Posterior cingulate gyrus (tissue), 11 donors: Measurements from ENCODE around the gene ADGRL2.
"Not testable (repeated sequence)": the region's sequence is repeated elsewhere in the genome, so short reads cannot be mapped to it uniquely, and the experiment has no call there.

Experiments used
- DNase-seq, 10 donors: peaks; one replicate each; pipeline versions ENCODE4 v3.0.0 to v3.0.0-alpha.2; 2020 to 2021; ENCODE audit warnings: mixed read lengths in 3 of 10
- intact Hi-C: fragments of 100-400 bp; cut with DNase I; formaldehyde crosslinking; loops from one replicate; pipeline ENCODE4 v1.15.1; 2023

Gene ADGRL2

DNA sequence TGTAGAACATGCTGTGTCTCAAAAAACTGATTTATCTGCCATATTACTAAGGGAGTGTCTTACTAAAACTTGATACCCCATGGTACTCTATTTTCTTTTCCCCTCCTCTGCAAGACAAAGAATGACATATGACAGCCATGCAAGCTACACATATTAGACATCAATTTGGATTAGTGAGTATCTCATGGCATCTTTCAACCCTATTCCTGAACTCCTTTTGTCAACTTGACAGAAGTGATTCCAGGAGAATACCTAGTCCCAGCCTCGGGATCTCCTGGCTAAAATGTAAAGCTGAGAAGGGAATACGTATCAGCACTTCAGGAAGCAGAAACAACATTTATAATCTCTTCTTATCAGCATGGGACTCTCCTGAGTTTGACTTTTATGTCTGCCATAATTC is 43.7 kb downstream of the ADGRL2 start:
- DNase-seq: no peak
- intact Hi-C loops: no loop called here

DNA sequence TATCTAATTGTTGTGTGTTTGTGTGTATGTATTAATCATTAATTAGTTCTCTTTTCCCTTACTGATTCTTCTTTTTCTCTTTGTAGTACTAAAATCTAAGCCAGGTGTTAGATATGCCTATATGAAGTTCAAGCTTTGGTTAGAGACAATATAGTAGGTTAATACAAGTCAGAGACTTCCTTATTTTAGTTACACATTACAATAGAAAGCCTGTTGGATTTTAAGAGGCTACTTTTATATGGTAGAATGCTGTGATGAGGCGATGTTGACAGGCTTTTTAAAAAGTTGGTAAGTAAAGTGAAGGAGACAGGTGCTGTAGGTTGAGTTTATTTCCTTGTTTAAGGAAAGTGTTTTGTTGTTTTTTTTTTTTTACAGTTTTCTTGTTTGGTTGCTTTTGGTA is 45.9 kb downstream of the ADGRL2 start:
- intact Hi-C loops: no loop called here
- no peak for DNase-seq

DNA sequence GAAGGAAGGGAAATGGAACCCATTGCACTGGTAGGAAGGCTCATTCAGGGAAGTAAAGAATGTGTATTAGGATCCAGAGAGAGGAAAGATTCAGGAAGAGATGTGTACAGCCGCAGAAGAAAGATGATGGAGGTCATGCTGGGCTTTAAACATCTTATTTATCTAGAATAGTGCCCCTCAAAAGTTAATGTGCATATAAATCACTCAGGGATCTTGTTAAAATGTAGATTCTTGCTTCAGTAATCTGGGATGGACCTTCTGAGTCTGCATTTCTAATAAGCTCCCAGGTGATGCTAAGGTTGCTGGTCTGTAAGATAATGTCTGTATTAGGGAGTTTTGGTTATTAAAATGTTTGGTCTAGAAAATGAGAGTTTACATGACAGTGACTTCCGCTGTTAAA is 46.3 kb downstream of the ADGRL2 start:
- intact Hi-C loops: no loop called here
- DNase-seq: no peak

DNA sequence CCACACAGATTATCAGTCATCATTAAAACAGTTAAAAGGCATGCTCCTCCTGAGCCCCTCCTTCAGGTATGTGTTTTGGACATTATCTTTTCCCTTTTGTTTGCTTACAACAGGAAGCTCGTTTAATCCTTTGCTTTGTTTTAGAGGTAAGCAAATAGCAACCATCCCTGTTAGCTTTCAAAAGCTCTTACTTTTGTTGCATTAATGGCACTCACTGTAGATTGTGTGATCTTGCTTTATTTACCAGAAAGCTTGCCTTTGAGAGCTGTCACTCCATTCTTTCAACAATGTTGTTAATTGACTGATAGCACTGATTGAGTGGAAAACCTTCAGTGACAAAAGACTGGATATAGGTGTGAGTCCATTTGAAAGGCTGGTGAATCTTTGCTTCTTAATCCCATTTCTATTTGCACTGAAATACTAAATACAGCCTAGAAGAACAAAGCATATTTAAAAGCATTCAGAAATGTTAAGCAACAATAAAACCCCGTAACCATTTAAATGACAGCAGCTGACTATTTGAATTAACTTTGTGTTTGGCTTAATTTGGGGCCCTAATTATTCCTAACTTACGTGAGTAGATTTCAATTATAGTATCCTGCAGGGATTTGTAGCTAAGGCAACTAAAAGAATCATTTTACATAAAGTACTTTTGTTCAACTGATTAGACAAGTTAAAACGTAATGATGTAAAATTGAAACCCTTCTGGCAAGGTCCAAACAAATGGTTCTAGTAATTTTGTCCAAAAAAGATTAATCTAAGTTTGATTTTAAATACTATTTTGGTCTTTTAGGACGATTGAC is 48.3 kb downstream of the ADGRL2 start:
- DNase-seq: no peak
- intact Hi-C loops: no loop called here

DNA sequence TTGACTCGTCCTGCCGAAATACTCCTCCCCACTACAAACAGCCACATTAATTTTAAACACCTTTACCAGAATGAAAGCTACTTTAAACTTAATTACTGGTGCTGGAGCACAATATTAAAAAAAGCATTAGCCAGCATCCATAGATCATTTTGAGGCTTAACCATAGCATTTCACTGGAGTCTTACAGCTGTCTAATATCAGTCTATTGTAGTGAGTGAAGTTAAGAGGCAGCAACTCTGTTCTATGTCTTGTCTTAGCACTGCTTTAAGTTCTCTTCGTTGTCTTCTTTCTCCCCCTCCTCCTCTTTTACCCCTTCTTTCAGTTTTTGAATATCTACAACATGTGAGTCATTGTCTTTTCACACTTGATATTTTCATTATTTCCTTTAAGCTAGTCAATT is 49.3 kb downstream of the ADGRL2 start:
- no peak for DNase-seq
- intact Hi-C loops: no loop called here

DNA sequence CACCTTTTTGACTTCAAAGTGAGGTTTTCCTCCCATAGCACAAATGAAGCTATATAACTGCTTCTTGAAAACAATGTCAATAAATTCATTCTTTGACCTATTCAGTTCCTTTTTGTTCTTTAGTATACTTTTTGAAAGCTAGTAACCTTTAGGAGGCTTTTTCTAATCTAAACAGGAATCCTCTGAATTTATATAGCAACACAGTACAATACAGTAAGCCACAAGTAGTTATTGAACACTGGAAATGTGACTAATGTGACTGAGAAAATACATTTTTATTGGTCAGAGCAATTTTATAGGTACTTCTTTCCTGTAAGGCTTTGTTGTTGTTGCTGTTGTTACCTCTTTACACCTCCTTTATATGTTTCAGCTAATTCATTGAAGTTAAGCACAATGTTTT is 49.8 kb downstream of the ADGRL2 start:
- intact Hi-C loops: no loop called here
- DNase-seq: no peak

DNA sequence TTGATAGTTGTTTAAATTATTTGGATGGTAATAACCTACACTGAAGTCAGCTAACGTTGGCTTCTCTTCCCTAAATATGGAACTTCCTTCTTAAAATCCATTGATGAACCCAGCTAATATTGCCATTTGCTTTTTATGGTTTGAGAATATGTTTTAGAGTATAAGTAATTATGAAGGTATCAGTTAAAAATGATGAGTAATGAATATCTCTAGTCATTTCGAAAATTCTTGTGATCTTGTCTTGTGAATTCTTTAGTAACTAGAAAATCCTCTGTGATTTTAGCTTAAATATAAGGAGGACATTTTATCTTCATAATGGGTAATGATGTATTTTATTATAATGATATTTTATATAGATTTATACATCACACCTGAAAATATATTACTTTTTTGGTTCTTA is 50.5 kb downstream of the ADGRL2 start:
- intact Hi-C loops: no loop called here
- no peak for DNase-seq

DNA sequence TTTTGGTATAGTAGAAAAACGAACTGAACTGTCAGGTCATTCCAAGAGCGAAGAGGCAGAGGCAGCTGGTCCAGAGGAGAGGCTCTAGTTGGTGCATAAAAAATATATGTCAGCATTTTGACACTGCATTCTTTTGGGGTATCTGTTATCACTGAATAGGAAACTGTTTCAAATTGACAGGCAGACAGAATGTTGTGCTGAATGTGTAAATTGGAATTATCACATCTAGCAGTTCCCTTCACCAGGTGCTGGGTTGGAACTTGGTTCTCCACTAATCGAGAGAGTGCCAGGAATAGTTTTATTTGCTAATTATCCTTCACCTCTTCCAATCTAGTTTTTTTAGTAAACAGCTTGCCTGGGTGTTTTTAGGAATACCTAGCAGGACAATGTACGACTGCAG is 52.2 kb downstream of the ADGRL2 start:
- intact Hi-C loops: no loop called here

DNA sequence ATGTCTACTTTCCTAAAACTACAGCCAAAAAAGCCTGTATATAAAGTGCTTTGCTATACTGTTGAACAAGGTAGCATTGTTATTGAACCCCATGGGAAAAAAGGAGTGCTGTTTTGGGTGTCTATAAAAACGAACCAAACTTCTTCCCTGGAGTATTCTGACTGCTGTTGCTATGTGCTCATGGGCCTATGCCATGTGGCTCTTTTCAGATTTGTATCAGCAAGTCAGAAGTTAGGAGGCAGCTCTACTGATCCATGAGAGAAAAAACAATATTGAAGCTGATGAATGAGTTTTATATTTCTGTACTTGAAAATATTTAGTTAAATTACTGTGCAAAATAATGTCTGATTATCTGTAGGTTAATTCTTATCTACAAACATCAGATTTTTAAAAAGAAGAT is 66.5 kb downstream of the ADGRL2 start:
- intact Hi-C loops: no loop called here
- no peak for DNase-seq

More for the DNA sequence above, 52.2 kb downstream of the ADGRL2 start:
- no peak for DNase-seq

DNA sequence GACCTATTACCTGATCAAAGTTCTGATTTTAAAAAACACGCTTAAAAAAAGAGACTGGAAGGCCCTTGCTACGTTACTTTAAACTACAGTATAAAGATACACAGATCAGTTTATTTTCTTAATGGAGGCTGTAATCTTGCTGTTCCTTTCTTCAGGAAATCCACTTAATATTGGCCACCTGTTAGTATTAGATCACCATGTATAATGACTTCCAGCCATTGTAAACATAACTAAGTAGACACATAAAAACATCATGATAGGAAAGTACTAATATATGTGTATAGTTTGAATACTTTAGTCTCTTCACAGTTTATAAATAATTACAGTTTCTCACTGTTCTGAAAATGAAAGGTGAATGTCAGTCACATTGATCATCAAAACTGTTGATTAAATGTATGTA is 68.6 kb downstream of the ADGRL2 start:
- intact Hi-C loops: no loop called here
- no peak for DNase-seq

DNA sequence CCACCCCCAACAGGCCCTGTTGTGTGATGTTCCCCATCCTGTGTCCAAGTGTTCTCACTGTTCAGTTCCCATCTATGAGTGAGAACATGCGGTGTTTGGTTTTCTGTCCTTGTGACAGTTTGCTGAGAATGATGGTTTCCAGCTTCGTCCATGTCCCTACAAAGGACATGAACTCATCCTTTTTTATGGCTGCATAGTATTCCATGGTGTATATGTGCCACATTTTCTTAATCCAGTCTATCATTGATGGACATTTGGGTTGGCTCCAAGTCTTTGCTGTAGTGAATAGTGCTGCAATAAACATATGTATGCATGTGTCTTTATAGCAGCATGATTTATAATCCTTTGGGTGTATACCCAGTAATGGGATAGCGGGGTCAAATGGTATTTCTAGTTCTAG is 70.4 kb downstream of the ADGRL2 start:
- DNase-seq, intact Hi-C loops: not testable (repeated sequence)

DNA sequence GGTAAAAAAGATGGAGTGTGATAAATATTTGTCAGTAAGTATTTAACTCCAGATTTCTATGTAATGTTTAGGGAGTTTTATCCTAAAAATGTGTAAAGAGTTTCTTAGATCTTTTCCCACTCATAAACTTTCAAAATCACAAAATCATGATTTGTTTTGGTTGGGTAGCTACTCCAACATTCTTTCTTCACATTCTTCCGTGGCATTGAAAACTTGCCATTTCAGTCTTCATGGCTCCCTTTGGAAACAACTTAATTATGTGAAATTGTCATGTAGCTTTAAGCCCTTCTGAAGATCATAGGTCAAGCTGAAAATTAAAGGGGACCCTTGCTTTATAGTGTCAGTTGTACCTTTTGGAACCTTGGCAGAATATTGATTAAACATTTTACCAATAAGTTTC is 73.2 kb downstream of the ADGRL2 start:
- intact Hi-C loops: no loop called here
- no peak for DNase-seq

DNA sequence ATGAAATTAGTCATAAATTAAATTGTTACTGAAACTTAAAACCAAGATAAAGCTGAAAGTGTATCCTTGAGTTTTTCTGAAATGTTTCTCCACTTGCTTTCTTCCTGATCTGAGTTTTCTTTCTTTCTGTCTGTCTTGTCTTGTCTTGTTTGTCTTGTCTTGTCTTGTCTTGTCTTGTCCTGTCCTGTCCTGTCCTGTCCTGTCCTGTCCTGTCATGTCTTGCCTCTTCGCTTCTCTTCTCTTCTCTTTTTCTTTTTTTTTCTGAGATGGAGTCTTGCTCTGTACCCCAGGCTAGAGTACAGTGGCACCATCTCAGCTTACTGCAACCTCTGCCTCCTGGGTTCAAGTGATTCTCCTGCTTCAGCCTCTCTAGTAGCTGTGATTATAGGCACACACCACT is 73.7 kb downstream of the ADGRL2 start:
- intact Hi-C loops: no loop called here
- DNase-seq: no peak

DNA sequence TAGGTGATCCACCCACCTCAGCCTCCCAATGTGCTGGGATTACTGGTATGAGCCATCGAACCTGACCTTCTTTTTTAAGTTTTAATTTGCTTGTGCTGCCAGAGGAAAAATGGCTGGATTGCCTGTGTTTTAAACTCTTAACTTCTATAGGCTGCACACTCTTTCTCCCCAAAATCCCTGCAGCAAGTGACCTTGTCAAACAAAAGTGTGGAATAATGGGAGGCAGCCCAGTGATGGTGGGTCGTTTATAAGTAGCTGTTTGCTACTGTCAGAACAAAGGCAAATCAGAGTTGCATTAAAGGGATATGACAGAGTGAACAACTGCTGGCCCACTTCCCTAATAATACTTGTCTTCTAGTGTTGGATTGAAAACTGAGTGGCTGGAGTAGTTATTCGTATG is 74.2 kb downstream of the ADGRL2 start:
- no peak for DNase-seq
- intact Hi-C loops: no loop called here

DNA sequence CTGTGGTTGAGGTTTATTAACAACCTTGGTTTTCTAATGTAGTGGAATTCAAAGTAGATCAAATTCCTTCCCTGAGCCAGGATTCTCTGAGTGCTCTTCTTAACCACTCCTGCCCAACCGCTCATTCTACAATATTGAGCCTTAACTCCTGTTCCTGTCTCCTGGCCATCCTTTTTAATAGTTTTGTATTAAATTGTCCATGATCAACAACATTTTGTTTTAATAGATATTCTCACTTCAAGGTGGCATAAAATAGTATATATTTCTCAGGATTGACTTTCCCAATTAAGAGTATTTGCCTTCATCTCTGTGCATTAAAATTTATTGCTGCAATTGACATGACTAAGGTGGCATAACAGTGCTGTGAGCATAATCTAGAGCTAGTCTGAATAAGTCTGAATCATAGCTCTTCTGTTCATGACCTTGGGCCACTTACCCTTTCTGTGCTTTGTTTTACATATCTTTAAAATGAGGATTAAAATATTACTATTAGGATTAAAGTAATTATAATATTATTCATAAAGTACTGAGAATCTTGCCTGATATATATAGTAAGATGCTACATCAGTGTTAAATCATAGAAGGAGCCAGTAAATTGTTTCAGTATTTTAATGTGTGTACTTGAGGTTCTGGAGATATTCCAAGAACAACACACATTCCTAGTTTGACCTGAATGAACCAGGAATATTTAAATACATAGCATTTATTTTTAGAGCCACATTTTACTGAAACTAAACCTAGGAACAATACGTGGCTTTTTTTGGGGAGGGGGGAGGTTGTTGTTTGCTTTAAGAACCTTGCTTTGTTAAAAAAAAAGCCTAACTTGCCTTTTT is 76.4 kb downstream of the ADGRL2 start:
- DNase-seq: no peak
- intact Hi-C loops: no loop called here

DNA sequence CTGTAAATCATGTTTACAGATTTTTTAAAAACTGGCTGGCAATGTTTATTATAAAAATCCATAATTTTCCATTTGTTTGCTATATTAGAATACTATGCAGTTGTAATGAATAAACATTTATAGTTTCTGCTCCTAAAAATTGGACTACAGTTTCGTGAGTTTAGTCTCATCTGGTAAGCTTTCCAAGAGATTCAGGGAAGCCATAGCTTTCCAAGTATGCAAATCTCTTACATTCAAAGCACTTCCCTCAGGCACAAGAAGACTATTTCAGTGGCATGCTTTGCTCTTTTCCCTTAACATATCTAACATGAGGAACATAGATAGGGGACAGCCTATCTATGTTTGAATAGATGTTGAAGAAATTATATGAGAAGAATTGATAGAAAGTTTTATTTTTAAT is 77.2 kb downstream of the ADGRL2 start:
- no peak for DNase-seq
- intact Hi-C loops: no loop called here

DNA sequence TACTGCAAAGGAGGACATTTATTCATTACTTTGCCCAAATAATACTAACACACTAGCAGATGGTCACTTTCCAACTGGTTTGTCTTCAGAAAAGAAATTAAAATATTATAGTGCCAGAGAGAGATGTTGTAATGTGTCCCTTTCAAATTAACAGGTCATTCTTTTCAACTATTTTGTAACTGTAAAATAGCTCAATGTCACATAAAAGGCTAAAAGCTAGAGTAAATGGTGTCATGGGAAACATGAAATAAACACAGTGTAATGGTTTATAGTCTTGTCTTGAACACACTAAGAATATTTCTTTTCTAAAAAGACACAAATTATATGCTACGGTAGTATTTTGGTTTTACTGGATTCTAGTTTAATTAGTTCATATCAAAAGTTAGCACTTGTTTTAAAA is 77.8 kb downstream of the ADGRL2 start:
- DNase-seq: no peak
- intact Hi-C loops: no loop called here

DNA sequence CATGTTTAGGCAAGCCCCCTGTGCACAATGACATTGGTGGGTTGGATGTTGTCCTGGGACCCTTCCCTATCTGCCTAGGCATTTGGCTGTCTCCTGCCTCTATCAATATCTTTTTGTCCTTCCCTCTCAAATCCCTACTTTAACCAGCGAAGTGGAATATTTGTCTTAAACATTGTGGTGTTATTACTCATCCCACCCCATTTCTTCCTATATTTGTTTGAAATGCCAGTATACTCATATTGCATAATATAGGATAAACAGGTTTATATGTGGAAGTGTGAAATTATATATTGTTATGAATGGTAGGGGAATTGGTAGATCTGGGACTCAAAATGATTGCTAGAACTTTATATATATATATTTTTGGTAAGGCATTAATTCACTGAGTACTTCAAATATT is 80.0 kb downstream of the ADGRL2 start:
- intact Hi-C loops: no loop called here
- no peak for DNase-seq

DNA sequence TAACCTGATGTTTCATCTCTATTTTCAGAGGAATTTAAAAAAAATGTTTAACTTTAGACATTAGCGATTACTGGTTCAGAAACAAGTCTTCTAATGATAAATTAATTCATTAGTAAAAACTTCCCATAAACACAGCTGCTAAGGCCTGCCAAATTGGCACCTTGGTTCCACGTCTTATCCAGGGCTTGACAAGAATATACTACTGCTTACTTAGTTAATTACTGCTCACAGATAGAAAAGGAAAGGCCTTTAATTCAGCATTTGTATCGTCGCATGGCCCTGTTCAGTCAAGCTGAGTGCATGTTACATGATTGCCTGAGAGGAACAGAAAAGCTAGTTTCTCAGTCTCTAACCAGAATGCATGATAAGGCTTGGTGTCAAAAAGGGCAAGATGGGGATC is 84.6 kb downstream of the ADGRL2 start:
- DNase-seq: no peak
- intact Hi-C loops: no loop called here

DNA sequence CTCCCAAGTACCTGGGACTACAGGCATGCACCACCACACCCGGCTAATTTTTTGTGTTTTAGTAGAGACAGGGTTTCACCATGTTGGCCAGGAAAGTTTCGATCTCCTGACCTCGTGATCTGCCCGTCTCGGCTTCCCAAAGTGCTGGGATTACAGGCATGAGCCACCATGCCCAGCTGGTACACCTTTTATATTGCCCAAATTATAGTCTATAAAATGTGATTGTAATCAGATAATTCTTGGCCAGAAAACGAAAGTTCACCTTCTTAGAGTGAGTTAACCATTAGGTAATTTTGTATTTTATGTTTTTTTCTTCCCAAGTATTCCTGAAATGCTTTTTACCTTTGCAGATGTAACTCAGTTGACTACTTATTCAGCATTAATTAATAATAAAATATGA is 85.6 kb downstream of the ADGRL2 start:
- DNase-seq, intact Hi-C loops: not testable (repeated sequence)

DNA sequence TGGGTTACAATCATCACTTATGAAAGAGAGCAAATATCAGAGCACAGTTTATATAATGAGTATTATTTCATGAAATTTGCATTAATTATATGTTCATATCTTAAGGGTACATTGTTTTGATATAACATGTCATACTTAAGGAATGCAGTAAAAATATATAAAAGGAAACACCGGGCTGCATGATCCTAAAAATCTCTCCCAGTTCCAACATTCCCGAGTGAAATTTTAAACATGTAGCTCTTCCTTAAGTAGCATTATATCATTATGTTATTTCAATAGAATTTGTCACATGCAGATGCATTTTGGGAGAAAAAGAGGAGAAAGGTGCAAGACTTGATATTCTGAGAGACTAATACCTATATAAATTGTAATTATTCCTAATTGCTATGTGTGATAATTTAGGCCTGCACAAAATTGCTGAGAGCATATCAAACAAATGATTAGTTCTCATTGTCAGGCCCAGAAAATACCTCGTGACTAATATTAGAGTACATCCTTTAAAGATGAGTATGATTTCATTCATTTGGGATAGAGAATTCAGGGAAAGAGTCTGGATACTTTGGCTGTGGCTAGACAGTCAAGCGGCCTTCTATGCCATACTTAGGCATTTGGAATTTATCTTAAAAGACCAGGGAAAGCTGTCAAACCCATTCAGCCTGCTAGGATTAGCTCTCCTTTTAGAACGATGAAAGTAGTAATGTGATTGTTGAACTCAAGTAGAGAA is 86.8 kb downstream of the ADGRL2 start:
- intact Hi-C loops: no loop called here
- DNase-seq: no peak
